PC-3 (cell line): ENCODE measurements around the gene ANKS1B. TPM values are rescaled to one million over a fixed set of nuclear protein-coding genes. Genes with fewer than 3 reads are reported as not detected.
A peak's percentile ranks its signal among the peaks of the same experiment; 100 is the strongest.

Source experiments
- ATAC-seq: fragments of 200-7000 bp; cut with Tn5 transposase; 2 replicates; pipeline ENCODE4 v1.9.1; 2020; ENCODE audit warnings: mild to moderate bottlenecking, moderate library complexity
- BruUV-seq: library from RNA; stranded (reverse); fragments of 400-500 nt; replicated peaks from 2 replicates; lab custom pipeline; 2021; lab: Mats Ljungman, UMichigan
- CTCF ChIA-PET: fragments of 300-600 bp; sonication (Branson Sonifier 250); formaldehyde crosslinking; loops from one replicate; lab custom pipeline; 2022; ENCODE audit warnings: antibody characterized with exemption; lab: Charles Lee
- POLR2A ChIA-PET: fragments of 300-600 bp; sonication (Branson Sonifier 250); formaldehyde crosslinking; loops from one replicate; lab custom pipeline; 2022; ENCODE audit warnings: antibody characterized with exemption; ENCODE audit not compliant: unreplicated experiment; lab: Charles Lee
- DNase-seq: peaks from one replicate; pipeline ENCODE4 v3.0.0-alpha.2; 2015
- H2AFZ ChIP-seq: fragments of 300-600 bp; sonication (generic); 2 replicates; pipeline ENCODE4 v1.6.0; 2016; ENCODE audit warnings: antibody characterized with exemption, low read length
- H3F3A ChIP-seq: fragments of 300-600 bp; sonication (generic); one replicate; pipeline ENCODE4 v1.6.0; 2017; ENCODE audit warnings: antibody characterized with exemption, low read length, control low read depth, mild to moderate bottlenecking; ENCODE audit not compliant: unreplicated experiment
- H3K27ac ChIP-seq: fragments of 300-600 bp; sonication (generic); 2 replicates; pipeline ENCODE4 v1.5.1; 2016; ENCODE audit warnings: mild to moderate bottlenecking, low read length
- H3K27me3 ChIP-seq: fragments of 300-600 bp; sonication (generic); 2 replicates; pipeline ENCODE4 v1.6.1; 2016; ENCODE audit warnings: low read length, mixed read lengths
- H3K36me3 ChIP-seq: fragments of 300-600 bp; sonication (generic); 2 replicates; pipeline ENCODE4 v1.6.1; 2016; ENCODE audit warnings: low read depth, mixed run types, low read length, mixed read lengths
- H3K4me1 ChIP-seq: fragments of 300-600 bp; sonication (generic); 2 replicates; pipeline ENCODE4 v1.5.1; 2016; ENCODE audit warnings: low read length; ENCODE audit not compliant: insufficient read depth
- H3K4me2 ChIP-seq: fragments of 300-600 bp; sonication (generic); 2 replicates; pipeline ENCODE4 v1.6.0; 2016; ENCODE audit warnings: low read length
- H3K4me3 ChIP-seq: fragments of 300-600 bp; sonication (generic); 2 replicates; pipeline ENCODE4 v1.5.1; 2016; ENCODE audit warnings: mild to moderate bottlenecking, low read length, mixed read lengths
- H3K79me2 ChIP-seq: fragments of 300-600 bp; sonication (generic); 2 replicates; pipeline ENCODE4 v1.6.1; 2017; ENCODE audit warnings: low read length, mixed read lengths
- H3K9ac ChIP-seq: fragments of 300-600 bp; sonication (generic); 2 replicates; pipeline ENCODE4 v1.6.0; 2016; ENCODE audit warnings: mild to moderate bottlenecking, low read length
- H3K9me2 ChIP-seq: fragments of 300-600 bp; sonication (generic); replicated peaks from 2 replicates; pipeline ENCODE4 v1.6.1; 2016; ENCODE audit warnings: mixed run types, low read length, mixed read lengths
- H3K9me3 ChIP-seq: fragments of 300-600 bp; sonication (generic); 2 replicates; pipeline ENCODE4 v1.6.1; 2016; ENCODE audit warnings: low read length, mixed read lengths
- H4K20me1 ChIP-seq: fragments of 300-600 bp; sonication (generic); 2 replicates; pipeline ENCODE4 v1.6.1; 2016; ENCODE audit warnings: low read length, mixed read lengths
- EZH2 ChIP-seq: fragments of 300-600 bp; sonication (generic); IDR thresholded peaks from one replicate; pipeline ENCODE4 v1.6.1; 2017; ENCODE audit warnings: antibody characterized with exemption, mild to moderate bottlenecking, low read length; ENCODE audit not compliant: unreplicated experiment
- EZH2phosphoT487 ChIP-seq: fragments of 300-600 bp; sonication (generic); IDR thresholded peaks from 2 replicates; pipeline ENCODE4 v1.6.1; 2018; ENCODE audit warnings: mild to moderate bottlenecking, antibody characterized with exemption, low read length, borderline replicate concordance
- intact Hi-C: fragments of 100-400 bp; cut with micrococcal nuclease; formaldehyde crosslinking; loops from 2 replicates; pipeline ENCODE4 v1.9.0; 2023
- total RNA-seq: library from RNA; depleted of rRNA; stranded (reverse); fragments of >200 nt; gene quantifications from 2 replicates; pipeline ENCODE4 v1.2.3, GENCODE V29; 2014
- TF ChIP-seq, protein P1 (sequence below): fragments of 300-600 bp; sonication (generic); conservative IDR thresholded peaks from 2 replicates; pipeline ENCODE4 v1.5.1; 2017; ENCODE audit warnings: antibody characterized with exemption, low read depth, mild to moderate bottlenecking, low read length

ANKS1B gene
- total RNA-seq, 1 experiment from 2014 or later, result 0.07 TPM

DNA sequence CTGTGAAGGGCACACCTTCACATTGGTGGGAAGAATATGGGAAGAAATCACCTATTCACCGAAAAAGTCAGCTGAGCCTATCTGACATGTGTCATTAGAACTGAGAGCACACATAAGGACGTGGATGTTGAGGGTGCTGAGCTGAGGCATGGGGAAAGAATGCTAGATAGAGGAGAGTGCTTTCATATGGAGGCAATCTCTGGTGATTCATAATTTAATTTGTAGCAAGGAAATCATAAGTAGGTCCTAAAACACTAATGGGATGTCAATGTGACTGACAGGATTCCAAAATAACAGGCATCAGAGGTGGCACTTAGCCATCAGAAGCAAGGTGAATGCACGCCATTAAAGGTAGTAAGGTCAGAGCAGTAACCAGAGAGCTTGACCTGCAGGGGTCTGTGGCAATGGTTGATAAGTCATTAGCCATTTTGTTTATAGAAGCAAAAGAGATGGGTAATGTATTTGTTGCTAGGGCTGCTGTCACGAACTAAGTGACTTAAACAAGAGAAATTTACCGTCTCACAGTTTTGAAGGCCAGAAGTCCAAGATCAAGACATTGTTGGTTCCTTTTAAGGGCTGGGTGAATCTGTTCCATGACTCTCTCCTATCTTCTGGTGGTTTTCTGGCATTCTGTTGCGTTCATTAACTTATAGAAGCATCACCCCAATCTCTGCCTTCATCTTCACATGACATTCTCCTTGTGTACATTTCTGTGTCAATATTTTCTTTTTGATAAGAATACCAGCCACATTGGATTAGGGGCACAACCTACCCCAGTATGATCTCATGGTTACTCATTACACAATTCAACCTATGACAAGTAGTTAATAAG lies 69.3 kb downstream of the ANKS1B start:
- Histone ChIP-seq H3K4me3 (0 out of 2 replicates have a peak overlapping the region, but pooled peaks have one; percentile 7), H3K4me2 (peak overlapping the region; percentile 50), H3K27me3 (no peaks in the 10 kb centered on the region), H3K79me2 (no peaks in the 10 kb centered on the region), H2AFZ (no peak overlapping the region), H3K9me2 (no peaks in the 10 kb centered on the region), H3K27ac (peak overlapping the region; percentile 86), H4K20me1 (no peaks in the 10 kb centered on the region), H3K9ac (peak overlapping the region; percentile 27; the same call in 1 of the 2 replicates), H3K4me1 (peaks cover 45% of the 10 kb centered on the region), H3F3A (no peaks in the 10 kb centered on the region), H3K9me3 (no peaks in the 10 kb centered on the region), H3K36me3 (no peaks in the 10 kb centered on the region)
- intact Hi-C loops, result loop anchor here (1.0 kb wide), 1 partner anchor 44 kb away; no protein-coding TSS in a partner anchor
- TF ChIP-seq, protein P1, sequence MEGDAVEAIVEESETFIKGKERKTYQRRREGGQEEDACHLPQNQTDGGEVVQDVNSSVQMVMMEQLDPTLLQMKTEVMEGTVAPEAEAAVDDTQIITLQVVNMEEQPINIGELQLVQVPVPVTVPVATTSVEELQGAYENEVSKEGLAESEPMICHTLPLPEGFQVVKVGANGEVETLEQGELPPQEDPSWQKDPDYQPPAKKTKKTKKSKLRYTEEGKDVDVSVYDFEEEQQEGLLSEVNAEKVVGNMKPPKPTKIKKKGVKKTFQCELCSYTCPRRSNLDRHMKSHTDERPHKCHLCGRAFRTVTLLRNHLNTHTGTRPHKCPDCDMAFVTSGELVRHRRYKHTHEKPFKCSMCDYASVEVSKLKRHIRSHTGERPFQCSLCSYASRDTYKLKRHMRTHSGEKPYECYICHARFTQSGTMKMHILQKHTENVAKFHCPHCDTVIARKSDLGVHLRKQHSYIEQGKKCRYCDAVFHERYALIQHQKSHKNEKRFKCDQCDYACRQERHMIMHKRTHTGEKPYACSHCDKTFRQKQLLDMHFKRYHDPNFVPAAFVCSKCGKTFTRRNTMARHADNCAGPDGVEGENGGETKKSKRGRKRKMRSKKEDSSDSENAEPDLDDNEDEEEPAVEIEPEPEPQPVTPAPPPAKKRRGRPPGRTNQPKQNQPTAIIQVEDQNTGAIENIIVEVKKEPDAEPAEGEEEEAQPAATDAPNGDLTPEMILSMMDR, result no peak
- TF ChIP-seq EZH2phosphoT487 (no peak), EZH2 (no peak)
- peak; percentile 70 for ATAC-seq
- CTCF ChIA-PET, result no interaction called here
- peak; percentile 86 for DNase-seq
- BruUV-seq, result no TSS peak
- POLR2A ChIA-PET, result no interaction called here

DNA sequence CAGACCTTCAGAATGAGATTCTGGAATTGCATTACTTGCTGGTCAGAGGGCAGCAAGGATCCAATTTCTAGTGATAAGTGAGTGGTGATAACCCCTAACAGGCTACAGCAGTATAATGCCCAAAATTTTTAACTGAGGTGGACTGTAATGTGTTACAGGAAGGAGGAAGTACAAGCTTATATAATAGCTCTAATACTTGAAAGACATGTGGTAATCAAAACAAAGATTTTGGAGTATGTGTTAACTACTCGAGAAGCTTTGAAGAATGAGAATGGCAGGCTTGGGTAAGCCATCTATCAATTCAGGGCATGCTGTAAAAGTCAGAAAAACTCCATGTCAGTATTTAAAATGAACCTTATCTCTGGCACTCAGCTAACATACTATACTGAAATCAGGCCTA lies 70.5 kb downstream of the ANKS1B start:
- ATAC-seq, result no peak
- H2AFZ ChIP-seq, result no peak overlapping the region

More for the DNA sequence above, 70.5 kb downstream of the ANKS1B start:
- Histone ChIP-seq H3K27me3 (no peaks in the 10 kb centered on the region), H3K4me3 (no peak overlapping the region), H3K9ac (no peak overlapping the region), H3K79me2 (no peaks in the 10 kb centered on the region), H3K36me3 (no peaks in the 10 kb centered on the region), H3K27ac (peak overlapping the region; percentile 86; the same call in 1 of the 2 replicates), H4K20me1 (no peaks in the 10 kb centered on the region), H3K4me2 (no peak overlapping the region), H3K4me1 (peaks cover 47% of the 10 kb centered on the region), H3K9me3 (no peaks in the 10 kb centered on the region), H3F3A (no peaks in the 10 kb centered on the region), H3K9me2 (no peaks in the 10 kb centered on the region)
- ChIA-PET CTCF (no interaction called here), POLR2A (no interaction called here)
- intact Hi-C loops, result loop anchor here (5.0 kb wide), 1 partner anchor 143 kb away; no protein-coding TSS in a partner anchor
- TF ChIP-seq, protein P1, result no peak
- TF ChIP-seq EZH2 (no peak), EZH2phosphoT487 (no peak)
- no peak for DNase-seq
- BruUV-seq, result no TSS peak
